Midbrain (tissue), 1 donor: Measurements from ENCODE around the gene CDK16.
A peak's percentile ranks its signal among the peaks of the same experiment; 100 is the strongest.

Source experiments
- DNase-seq: peaks from one replicate; lab custom pipeline; 2025; lab: John Stamatoyannopoulos, UW

CDK16 gene

DNA sequence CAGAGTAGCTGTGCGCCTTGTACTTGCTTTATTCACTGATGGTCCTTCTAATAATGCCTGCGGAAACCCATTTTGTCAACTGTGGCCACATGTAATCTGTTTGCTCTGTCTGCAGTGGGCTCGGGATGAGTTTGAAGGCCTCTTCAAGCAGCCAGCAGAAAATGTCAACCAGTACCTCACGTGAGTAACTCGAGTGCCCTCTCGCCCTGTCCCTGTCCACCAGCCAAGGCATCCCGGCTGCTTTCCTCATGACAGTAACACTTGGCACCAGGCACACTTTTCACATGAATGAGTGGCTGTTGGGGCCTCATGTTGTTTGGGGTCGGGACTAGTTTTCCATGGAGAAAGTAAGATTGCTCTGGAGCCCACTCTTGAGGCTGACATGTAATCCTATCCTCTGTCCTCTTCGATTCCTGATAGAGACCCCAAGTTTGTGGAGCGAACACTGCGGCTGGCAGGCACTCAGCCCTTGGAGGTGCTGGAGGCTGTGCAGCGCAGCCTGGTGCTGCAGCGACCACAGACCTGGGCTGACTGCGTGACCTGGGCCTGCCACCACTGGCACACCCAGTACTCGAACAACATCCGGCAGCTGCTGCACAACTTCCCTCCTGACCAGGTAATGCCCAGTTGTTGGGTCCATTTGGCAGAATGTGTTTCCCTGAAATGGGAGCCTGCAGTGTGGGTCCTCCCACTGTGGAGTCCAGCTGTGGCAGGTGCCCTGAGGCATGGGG is 8.8 kb upstream of the CDK16 start:
- no peak for DNase-seq

DNA sequence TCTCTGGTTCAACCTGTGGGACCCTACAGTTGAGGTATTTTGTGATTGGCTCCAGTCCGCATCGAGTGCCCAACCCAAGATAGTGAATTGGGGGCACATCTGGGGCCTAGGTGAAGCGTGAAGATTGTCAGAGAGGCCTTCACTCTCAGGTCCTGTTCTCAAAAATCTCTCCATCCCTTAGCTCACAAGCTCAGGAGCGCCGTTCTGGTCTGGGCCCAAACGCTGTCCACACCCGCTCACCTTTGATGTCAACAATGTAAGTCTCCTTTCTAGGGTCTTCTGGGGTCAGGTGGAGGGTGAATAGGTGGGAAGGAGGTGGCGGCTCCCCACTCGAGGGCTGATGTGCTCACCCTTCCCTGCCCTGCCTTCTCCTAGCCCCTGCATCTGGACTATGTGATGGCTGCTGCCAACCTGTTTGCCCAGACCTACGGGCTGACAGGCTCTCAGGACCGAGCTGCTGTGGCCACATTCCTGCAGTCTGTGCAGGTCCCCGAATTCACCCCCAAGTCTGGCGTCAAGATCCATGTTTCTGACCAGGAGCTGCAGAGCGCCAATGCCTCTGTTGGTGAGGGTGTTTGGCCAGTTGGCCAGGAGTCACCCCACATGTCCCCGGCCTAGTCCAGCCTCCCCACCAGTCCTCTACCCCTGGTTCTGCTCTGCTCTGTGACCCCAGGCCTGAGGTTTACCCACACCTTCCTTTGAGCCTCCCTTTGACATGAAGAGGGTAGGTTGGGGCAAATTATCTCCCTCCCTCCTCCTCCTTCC is 7.6 kb upstream of the CDK16 start:
- no peak for DNase-seq

DNA sequence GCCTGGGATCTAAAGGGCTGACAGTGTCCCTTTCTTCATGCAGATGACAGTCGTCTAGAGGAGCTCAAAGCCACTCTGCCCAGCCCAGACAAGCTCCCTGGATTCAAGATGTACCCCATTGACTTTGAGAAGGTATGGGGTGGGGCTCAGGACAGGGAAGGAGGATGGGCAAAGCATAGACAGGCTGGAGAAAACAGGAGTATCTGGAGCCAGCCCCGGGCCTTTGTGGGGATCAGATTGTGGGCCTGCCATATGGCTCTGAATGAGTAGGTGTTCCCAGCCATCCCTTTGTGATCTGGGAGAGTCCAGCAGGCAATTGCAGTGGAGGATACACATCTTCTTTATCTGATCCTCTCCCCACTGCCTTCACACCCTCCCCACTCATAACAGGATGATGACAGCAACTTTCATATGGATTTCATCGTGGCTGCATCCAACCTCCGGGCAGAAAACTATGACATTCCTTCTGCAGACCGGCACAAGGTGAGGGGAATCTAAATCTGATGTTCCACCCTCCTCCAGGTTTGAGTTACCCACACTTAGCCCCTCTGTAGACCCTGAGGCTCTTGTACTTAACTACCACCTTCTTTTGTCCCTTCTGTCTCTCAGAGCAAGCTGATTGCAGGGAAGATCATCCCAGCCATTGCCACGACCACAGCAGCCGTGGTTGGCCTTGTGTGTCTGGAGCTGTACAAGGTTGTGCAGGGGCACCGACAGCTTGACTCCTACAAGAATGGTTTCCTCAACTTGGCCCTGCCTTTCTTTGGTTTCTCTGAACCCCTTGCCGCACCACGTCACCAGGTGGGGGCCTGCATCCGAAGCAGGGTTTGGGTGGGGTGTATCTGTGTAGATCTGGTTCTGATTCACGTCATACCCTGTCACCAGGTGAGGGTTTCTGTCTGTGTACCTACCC is 5.8 kb upstream of the CDK16 start:
- DNase-seq: no peak

DNA sequence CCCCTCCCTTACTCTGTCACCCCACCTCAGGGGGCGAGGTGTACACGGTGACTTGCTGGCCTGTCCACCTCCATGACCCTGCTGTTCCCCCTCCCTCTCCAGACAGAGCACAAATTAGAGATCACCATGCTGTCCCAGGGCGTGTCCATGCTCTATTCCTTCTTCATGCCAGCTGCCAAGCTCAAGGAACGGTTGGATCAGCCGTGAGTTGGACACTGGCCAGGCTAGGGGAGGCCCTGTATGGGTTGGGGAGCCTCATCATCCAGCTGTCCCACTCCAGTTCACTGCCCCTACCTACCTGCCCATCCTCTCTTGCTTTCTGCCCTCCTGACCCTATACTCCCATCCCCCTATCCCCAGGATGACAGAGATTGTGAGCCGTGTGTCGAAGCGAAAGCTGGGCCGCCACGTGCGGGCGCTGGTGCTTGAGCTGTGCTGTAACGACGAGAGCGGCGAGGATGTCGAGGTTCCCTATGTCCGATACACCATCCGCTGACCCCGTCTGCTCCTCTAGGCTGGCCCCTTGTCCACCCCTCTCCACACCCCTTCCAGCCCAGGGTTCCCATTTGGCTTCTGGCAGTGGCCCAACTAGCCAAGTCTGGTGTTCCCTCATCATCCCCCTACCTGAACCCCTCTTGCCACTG is 3.9 kb upstream of the CDK16 start:
- no peak for DNase-seq

DNA sequence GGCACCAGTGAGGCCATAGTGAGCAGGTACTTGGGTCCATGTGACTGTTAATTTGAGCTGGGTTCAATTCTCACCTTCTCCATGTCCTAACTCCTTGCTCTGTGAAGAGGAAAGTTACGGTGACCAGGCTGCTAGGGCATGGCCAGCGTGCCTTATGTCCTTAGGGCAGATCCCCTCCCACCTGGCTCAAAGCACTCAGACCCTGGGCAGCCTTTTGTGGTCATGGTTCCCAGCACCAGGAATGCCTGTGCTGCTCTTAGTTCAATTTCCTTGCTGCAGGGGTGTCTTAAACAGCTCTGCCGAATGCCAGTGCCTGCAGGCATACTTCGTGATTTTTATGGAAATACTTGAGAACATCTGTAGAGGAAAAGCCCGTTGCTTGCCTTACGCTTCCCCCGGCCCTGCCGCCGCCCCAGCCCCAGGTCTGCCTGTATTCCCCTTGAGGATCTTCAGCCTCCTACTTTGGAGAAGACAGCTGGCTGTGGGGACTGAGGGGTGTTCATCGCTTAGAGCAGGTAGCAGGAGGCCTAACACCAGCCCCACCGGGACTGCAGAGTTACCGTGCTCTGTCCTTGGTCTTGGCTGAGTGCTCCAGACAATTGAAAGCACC is 3.1 kb upstream of the CDK16 start:
- DNase-seq: no peak

DNA sequence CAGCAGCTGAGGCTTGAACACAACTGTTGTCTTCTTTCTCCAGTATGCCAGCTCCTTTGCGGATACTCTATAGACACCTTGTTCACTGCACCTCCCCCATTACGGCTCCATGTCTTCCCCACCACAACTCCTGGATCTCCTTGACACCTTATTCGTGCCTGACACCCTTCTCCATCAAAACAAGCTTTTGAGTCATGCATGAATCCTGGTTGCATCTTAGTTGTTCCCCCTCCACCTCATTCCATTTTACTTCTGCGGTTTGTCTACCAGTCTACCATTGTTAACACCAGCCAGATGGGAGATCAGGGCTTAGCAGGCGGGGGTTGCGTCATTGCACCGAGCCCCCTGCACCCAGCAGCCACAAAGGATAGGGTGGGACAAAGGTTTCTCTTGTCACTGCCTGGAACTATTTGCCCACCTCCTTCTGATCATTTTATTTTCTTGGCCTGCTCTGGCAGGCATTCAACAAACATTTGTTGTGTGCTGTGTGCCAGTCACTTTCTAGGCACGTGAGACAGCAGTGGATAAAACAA is 2.0 kb upstream of the CDK16 start:
- DNase-seq: no peak

DNA sequence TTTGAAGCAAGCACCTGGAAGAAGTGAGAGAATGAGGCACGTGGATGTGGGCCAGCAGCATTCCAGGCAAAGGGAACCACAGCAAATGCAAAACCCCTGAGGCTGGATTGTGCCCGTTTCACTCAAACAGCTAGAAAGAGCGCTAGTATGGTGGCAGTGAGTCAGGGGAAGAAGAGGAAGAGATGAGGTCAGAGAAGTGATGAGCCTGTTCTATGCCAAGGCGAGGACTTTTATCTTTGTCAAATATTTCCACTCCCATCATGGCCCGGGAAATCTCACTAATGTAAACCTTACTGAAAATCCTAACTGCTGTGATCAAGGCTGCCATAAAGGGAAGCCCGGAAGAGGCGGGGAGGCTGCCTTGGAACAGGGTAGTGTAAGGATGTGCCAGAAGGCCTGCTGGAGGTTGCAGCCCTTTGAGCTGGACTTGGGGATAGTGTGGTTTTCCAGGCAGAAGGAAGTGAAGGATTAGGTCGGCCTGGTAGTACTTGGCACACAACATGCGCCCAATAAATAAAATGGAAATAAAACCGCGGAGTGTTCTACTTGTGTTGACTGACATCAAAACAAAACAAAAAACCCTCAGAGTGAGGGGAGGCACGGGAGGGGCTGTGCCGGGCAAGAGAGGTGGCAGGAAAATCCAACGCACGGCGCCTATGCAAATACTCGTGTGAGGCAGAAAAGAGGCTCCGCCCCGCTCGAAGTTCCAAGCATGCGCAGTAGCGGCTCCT is 1.2 kb upstream of the CDK16 start:
- no peak for DNase-seq

DNA sequence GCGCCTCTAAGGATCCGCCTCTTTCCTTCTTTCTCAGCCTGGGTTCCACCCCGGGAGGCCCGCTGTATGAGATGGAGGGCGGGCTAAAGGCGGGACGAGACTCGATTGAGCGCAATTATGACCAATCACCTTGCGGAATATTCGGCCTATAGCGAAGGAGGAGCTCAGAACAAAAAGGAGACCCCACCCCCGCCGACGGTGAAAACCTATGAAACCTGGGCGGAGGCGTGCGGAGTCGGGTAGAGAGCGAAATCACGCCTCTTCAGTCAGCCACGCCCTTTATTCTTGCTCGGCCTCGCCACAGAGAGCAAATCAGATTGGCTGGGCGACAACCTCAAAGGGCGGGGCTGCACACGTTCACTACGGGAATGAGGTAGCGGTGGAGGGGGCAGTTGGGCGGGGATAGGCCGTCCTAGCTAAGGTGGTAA is 615 bp upstream of the CDK16 start:
- DNase-seq: peak; percentile 98

DNA sequence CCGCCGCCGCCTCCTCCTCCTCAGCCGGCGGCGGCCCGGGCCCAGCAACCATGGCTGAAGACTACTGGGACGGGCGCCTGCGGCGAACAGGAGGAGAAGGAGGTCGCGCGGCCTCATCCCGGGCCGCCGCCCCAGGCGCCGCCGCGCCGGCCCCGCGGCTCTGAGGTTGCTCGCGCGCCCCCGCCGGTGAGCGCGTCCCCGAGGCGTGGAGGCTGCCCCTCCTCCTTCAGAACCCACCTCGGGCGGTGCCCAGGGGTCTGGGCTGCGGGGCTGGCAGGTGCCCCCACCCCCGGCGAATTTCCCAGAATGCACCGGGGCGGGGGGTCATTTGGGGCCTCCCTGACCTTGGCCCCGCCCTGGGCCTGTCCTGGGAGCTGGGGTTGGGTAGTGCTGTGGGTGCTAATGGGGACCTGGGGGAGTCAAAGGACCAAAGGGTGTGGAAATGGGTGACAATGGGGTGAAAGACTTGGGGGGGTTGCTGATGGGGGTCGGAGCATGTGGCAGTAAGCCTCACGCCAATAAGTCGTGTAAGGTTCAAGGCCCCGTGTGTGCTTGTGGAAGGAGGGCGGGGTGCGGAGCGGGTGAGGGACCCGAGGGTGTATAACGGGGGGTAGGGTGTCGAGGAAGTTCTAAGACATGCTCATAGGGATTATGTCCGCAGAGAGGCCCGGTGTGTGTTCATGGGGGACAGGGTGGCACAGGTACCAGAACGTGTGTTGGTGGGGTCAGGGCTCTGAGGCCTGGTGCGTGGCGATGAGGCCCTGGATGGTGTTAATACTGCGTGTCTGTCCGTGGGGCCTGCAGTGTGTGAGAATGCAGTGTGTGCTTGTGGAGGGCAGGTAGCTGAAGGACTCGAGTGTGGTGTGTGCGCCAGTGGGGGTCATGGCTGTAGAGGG is 687 bp downstream of the CDK16 start:
- DNase-seq: no peak

DNA sequence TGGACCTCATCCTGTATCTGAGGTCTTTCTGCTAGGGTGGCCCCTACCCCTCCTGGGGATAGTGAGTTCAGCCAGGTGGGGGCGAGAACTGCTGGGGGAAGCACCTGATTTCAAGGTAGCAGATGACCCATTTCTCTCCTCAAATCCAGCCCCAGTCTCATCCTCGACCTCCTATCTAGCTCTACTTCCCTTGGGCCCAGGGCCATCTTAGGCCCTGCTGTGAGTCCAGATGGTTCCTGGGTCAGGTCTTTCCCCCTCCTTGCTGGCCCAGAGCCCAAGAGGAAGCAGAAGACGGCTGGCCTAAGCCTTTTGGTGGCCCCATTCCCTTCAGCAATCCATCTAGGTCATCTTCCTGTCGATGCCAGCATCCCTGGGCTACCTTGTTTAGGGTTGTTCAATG is 3.3 kb downstream of the CDK16 start:
- DNase-seq: no peak

DNA sequence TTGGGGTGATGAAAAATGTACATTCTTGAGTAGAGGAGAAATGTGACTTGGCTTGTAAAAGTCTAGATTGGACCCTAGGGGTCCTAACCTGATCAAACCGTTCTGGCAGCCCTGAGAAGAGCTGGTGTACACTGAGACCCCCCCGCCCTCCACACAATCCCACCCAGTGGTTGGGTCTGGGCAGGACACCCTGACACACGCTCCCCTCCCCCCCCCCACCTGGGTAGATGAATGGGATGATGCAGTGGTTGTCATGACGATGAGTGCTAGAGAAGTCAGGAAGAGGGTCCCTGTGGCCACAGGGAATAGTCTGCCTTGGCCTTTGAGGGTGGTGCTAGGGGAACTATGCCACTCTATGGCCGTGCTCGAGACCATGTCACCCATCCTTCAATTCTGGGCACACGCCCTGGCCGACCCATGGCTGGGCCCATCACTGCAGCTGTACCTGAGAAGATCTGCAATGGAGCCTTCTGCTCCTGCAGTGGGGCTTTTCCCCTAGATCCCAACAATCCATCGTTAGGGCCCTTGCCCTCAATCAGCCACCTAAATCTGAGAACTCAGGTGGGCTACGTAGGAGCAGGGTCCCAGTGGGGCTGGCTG is 4.4 kb downstream of the CDK16 start:
- DNase-seq: no peak

DNA sequence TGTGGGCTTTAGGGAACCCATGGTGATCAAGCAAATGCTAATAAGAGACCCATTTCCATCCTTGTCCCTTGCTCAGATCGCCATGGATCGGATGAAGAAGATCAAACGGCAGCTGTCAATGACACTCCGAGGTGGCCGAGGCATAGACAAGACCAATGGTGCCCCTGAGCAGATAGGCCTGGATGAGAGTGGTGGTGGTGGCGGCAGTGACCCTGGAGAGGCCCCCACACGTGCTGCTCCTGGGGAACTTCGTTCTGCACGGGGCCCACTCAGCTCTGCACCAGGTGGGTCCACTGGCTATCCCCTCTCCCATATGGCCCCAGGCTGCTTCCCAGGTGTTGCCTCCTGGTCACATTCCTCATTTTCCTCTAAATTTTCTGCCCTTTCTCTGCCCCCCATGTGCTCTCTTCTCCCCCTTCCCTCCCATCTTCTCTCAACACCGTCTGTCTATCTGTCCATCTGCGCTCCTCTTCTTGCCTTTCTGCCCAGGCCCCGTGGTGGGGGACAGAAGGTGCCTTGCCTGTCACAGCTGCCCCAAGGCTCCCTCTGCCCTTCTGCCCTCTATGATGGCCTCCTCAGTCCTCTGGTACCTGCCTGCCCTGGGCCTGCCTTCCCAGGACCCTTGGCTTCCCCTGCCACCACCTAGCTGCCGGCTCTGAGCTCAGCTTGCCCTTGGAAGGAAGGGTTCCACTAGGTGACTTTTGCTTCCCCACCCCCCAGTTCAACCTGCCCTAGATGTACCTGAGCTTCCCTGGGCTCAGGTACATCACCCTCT is 5.2 kb downstream of the CDK16 start:
- no peak for DNase-seq

DNA sequence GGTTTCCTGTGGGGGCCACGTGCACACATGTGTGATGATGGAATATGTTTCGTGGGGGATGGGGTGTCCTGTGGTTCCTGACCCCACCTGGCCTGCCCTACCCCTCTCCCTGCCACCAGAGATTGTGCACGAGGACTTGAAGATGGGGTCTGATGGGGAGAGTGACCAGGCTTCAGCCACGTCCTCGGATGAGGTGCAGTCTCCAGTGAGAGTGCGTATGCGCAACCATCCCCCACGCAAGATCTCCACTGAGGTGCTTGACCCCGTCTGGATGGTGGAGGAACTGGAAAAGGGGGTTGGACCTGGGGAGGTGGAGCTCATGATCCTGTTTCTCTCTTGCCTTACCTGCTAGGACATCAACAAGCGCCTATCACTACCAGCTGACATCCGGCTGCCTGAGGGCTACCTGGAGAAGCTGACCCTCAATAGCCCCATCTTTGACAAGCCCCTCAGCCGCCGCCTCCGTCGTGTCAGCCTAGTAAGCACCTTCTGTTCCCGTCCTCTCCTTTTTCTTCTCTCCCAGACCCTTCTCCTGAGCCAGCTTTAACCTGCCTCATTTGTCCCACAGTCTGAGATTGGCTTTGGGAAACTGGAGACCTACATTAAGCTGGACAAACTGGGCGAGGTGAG is 5.9 kb downstream of the CDK16 start:
- no peak for DNase-seq

DNA sequence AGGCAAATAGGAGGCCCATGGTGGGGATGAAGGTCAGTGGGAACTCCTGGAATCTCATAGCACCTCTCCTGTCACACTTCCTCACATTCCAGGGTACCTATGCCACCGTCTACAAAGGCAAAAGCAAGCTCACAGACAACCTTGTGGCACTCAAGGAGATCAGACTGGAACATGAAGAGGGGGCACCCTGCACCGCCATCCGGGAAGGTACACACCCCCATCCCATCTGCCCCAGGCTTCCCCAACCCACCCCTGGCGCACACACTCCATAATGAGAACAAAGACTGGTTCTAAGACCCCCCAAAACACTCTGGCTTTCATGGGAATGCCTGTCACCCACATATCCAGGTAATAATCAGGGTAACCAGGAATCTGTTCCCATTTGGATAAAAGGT is 6.4 kb downstream of the CDK16 start:
- DNase-seq: no peak

DNA sequence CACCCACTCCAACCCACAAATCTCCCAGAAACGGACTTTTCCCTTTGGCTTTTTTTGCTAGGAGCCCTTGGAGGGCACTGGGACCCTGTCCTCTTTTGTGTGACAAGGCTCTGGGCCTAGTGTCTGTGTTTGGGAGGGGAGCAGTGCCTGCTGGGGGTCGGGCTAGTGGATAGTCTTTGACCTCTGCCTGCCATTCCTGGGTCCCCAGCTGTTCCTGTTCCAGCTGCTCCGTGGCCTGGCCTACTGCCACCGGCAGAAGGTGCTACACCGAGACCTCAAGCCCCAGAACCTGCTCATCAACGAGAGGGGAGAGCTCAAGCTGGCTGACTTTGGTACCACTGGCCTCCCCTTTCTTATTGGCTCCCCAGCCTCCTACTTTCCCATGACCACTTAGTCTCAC is 7.6 kb downstream of the CDK16 start:
- DNase-seq: no peak

DNA sequence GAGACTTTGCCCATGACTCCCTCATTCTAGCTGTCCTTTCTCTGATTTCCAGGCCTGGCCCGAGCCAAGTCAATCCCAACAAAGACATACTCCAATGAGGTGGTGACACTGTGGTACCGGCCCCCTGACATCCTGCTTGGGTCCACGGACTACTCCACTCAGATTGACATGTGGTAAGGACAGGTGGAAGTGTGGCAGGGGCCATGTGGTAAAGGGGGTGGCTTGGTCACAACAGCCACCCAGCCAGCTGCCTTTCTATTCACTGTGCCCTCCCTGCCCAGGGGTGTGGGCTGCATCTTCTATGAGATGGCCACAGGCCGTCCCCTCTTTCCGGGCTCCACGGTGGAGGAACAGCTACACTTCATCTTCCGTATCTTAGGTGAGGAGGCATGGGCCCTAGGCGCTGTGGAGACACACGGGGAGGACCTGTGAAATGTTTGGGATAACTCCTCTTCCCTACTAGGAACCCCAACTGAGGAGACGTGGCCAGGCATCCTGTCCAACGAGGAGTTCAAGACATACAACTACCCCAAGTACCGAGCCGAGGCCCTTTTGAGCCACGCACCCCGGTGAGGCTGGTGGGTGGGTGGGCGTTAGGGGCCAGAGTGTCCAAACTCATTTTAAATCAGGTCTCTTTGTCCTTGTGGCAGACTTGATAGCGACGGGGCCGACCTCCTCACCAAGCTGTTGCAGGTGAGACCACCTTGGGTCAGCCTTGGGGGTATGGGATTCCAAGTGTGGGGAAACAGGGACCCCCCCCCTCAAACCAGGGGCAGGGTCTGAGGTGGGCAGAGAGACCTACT is 8.3 kb downstream of the CDK16 start:
- no peak for DNase-seq

DNA sequence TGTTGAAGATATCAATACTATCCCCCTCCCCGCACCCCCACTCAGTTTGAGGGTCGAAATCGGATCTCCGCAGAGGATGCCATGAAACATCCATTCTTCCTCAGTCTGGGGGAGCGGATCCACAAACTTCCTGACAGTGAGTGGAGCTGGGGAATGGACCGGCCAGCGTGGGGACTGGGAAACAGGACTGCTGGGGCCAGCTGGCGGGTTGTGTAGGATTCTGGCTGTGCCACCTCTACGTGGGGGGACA is 8.8 kb downstream of the CDK16 start:
- no peak for DNase-seq
